HepG2 (cell line): ENCODE results near the gene SYNE2. TPM values are rescaled to one million over a fixed set of nuclear protein-coding genes. Genes with fewer than 3 reads are reported as not detected.

Experiments
- ATAC-seq: fragments of 200-7000 bp; cut with Tn5 transposase; 3 replicates; pipeline ENCODE4 v1.9.1; 2020; ENCODE audit warnings: mild to moderate bottlenecking, moderate library complexity
- BruUV-seq: library from RNA; stranded (reverse); fragments of 400-500 nt; replicated peaks from 2 replicates; lab custom pipeline; 2021; lab: Mats Ljungman, UMichigan
- CTCF ChIA-PET: fragments of 300-600 bp; formaldehyde crosslinking; extraction: SDS; loops from one replicate; lab custom pipeline; 2021; ENCODE audit warnings: low total read pairs, inconsistent platforms, low intra/inter-chr PET ratio; lab: Yijun Ruan, JAX
- POLR2A ChIA-PET: fragments of 350-600 bp; sonication (Branson Sonifier 250); formaldehyde crosslinking; loops from one replicate; lab custom pipeline; 2020; ENCODE audit warnings: antibody characterized with exemption, inconsistent platforms; lab: Yijun Ruan, JAX
- DNase-seq: peaks from one replicate; pipeline ENCODE4 v3.0.0-alpha.2; 2015; ENCODE audit warnings: low spot score
- FAIRE-seq: peaks from 3 replicates; lab custom pipeline; 2011; peaks lifted over from hg19 to GRCh38; lab: Jason Lieb, UNC
- H2AFZ ChIP-seq: one replicate; pipeline ENCODE4 v1.6.1; 2011; ENCODE audit warnings: low read length, inconsistent platforms
- H3K27ac ChIP-seq: fragments of 300-600 bp; 3 replicates; pipeline ENCODE4 v1.8.0; 2011; ENCODE audit warnings: mixed run types, mild to moderate bottlenecking, mixed read lengths, low read length, inconsistent platforms; ENCODE audit not compliant: insufficient read depth; ENCODE audit errors: extremely low read length
- H3K27me3 ChIP-seq, 2 experiments: fragments of 200-600 bp in 1 of 2; 2 replicates in 1 of 2; 3 replicates in 1 of 2; pipeline versions ENCODE4 v1.6.0 to v1.8.0; 2011; ENCODE audit warnings: low read length in 2 of 2, mild to moderate bottlenecking in 2 of 2, moderate library complexity in 2 of 2, inconsistent platforms in 1 of 2; ENCODE audit not compliant: insufficient read depth in 2 of 2, control insufficient read depth in 1 of 2
- H3K36me3 ChIP-seq, 2 experiments: fragments of 200-600 bp in 1 of 2; replicated peaks in 1 of 2; 2 replicates in 1 of 2; 3 replicates in 1 of 2; pipeline versions ENCODE4 v1.5.1 to v1.8.0; 2011; ENCODE audit warnings: low read length in 2 of 2, inconsistent platforms in 1 of 2; ENCODE audit not compliant: insufficient read depth in 2 of 2, control insufficient read depth in 1 of 2
- H3K4me1 ChIP-seq: 2 replicates; pipeline ENCODE4 v1.5.1; 2012; ENCODE audit warnings: low read length, inconsistent platforms; ENCODE audit not compliant: insufficient read depth
- H3K4me2 ChIP-seq: 2 replicates; pipeline ENCODE4 v1.6.0; 2011; ENCODE audit warnings: low read depth, low read length, inconsistent platforms
- H3K4me3 ChIP-seq, 3 experiments: fragments of 200-600 bp in 1 of 3; sonication (generic), shearing (Covaris generic) in 1 of 3; replicated peaks in 1 of 3; 2 replicates each; pipeline ENCODE4 v1.5.1; 2011 to 2016; ENCODE audit warnings: low read length in 3 of 3, inconsistent platforms in 2 of 3, low read depth in 2 of 3, mild to moderate bottlenecking in 2 of 3, control low read depth in 1 of 3, mixed read lengths in 1 of 3; ENCODE audit not compliant: insufficient read depth in 1 of 3
- H3K79me2 ChIP-seq: one replicate; pipeline ENCODE4 v1.6.1; 2011; ENCODE audit warnings: low read length, inconsistent platforms; ENCODE audit not compliant: insufficient read depth
- H3K9ac ChIP-seq: 2 replicates; pipeline ENCODE4 v1.6.0; 2011; ENCODE audit warnings: mild to moderate bottlenecking, low read depth, low read length, inconsistent platforms; ENCODE audit not compliant: insufficient read depth
- H3K9me3 ChIP-seq: 2 replicates; pipeline ENCODE4 v1.5.1; 2012; ENCODE audit warnings: mild to moderate bottlenecking, low read length
- H4K20me1 ChIP-seq: 2 replicates; pipeline ENCODE4 v1.6.0; 2011; ENCODE audit warnings: inconsistent platforms, mild to moderate bottlenecking, low read length, moderate library complexity; ENCODE audit not compliant: insufficient read depth
- ESRRA ChIP-seq: sonication (generic); formaldehyde crosslinking; IDR thresholded peaks from 2 replicates; pipeline ENCODE4 v1.5.1; 2020; ENCODE audit warnings: mild to moderate bottlenecking, low read depth, missing genetic modification reagents
- JDP2 ChIP-seq: sonication (generic); formaldehyde crosslinking; IDR thresholded peaks from 2 replicates; pipeline ENCODE4 v1.8.1; 2022; ENCODE audit warnings: missing genetic modification reagents, borderline replicate concordance
- PAX8 ChIP-seq: sonication (generic); formaldehyde crosslinking; IDR thresholded peaks from 2 replicates; pipeline ENCODE4 v1.8.0; 2022; ENCODE audit warnings: mild to moderate bottlenecking, missing genetic modification reagents, borderline replicate concordance
- REPIN1 ChIP-seq: sonication (generic); formaldehyde crosslinking; IDR thresholded peaks from 2 replicates; pipeline ENCODE4 v1.8.0; 2022; ENCODE audit warnings: missing genetic modification reagents, low read depth, mild to moderate bottlenecking, borderline replicate concordance
- STAT5B ChIP-seq: sonication (generic); formaldehyde crosslinking; IDR thresholded peaks from 2 replicates; pipeline ENCODE4 v1.4.0; 2020; ENCODE audit warnings: missing genetic modification reagents
- ZBTB46 ChIP-seq: sonication (generic); formaldehyde crosslinking; IDR thresholded peaks from 2 replicates; pipeline ENCODE4 v1.4.0; 2020; ENCODE audit warnings: mild to moderate bottlenecking, missing genetic modification reagents, borderline replicate concordance
- ZNF230 ChIP-seq: sonication (generic); formaldehyde crosslinking; IDR thresholded peaks from 2 replicates; pipeline ENCODE4 v1.4.0; 2020; ENCODE audit warnings: mild to moderate bottlenecking, missing genetic modification reagents
- ZNF281 ChIP-seq: sonication (generic); formaldehyde crosslinking; IDR thresholded peaks from 2 replicates; pipeline ENCODE4 v1.4.0; 2020; ENCODE audit warnings: missing genetic modification reagents, borderline replicate concordance
- ZNF513 ChIP-seq: sonication (generic); formaldehyde crosslinking; conservative IDR thresholded peaks from 2 replicates; pipeline ENCODE4 v1.5.0; 2020; ENCODE audit warnings: missing genetic modification reagents
- ZNF558 ChIP-seq: sonication (generic); formaldehyde crosslinking; IDR thresholded peaks from 2 replicates; pipeline ENCODE4 v1.9.0; 2022; ENCODE audit warnings: mild to moderate bottlenecking, missing genetic modification reagents, borderline replicate concordance
- ZNF563 ChIP-seq: sonication (generic); formaldehyde crosslinking; IDR thresholded peaks from 2 replicates; pipeline ENCODE4 v1.8.0; 2022; ENCODE audit warnings: mild to moderate bottlenecking, moderate library complexity, missing genetic modification reagents
- ZNF570 ChIP-seq: sonication (generic); formaldehyde crosslinking; IDR thresholded peaks from 2 replicates; pipeline ENCODE4 v1.4.0; 2020; ENCODE audit warnings: mild to moderate bottlenecking, missing genetic modification reagents, borderline replicate concordance
- ZNF639 ChIP-seq: conservative IDR thresholded peaks from 2 replicates; pipeline ENCODE4 v1.6.1; 2018; ENCODE audit warnings: missing genetic modification reagents
- WGBS: methylation state at CpG from one replicate; pipeline ENCODE4 v1.1.6; 2017; ENCODE audit warnings: low lambda C conversion rate; 5-methylcytosine and 5-hydroxymethylcytosine counted together
- in situ Hi-C: cut with HindIII; loops from 2 replicates; pipeline ENCODE4 v1.10.0; 2017; ENCODE audit warnings: low pct_unique_long_range_greater_than_20kb; ENCODE audit not compliant: extremely low pct_ligation_motif_present
- intact Hi-C: fragments of 100-400 bp; cut with micrococcal nuclease; formaldehyde crosslinking; loops from one replicate; pipeline ENCODE4 v1.10.0; 2022; ENCODE audit not compliant: unreplicated experiment
- polyA plus RNA-seq, 8 experiments: library from polyadenylated mRNA; depleted of rRNA in 3 of 8; stranded (reverse) in 7 of 8; unstranded in 1 of 8; fragments of >200 nt; fragmentation: Illumina TruSeq in 4 of 8; extraction: Trizol in 4 of 8; gene quantifications; 2 replicates each; pipeline versions ENCODE4 v1.2.1 to v1.2.3, GENCODE V29; 2011 to 2016; ENCODE audit warnings: low read depth in 4 of 8, missing spikeins in 1 of 8, mixed read lengths in 1 of 8; ENCODE audit not compliant: insufficient read depth in 1 of 8
- total RNA-seq, 5 experiments: library from RNA; depleted of rRNA; stranded (reverse); fragments of >200 nt; fragmentation: Illumina TruSeq; extraction: Trizol; gene quantifications; 2 replicates each; pipeline ENCODE4 v1.2.3, GENCODE V29; 2016; ENCODE audit warnings: low read depth in 1 of 5

Gene SYNE2
- total and polyA plus RNA-seq, 2 of the 13 experiments (the other 11 are each of a cell fraction or from before 2014, with no cell fraction given): 6.2 to 13.3 TPM

DNA sequence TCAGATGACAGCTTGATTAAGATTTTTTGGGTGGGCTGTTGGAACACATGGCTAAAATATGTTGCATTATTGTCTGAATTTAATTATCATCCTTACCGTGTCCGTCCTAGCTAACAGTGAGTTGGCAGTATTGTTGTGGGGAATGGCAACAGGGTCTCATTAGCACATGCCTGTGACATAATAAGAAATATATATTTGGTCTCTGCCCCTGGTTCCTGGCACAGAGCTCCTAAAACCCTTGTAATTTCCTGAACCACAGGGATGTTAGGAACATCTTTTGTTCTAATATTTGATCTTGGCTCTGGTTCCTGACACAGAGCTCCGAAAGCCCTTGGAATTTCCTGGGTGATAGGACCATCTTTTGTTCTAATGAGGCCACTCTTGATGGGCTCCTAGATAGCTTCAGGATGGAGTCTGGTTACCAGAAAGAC lies 76.0 kb downstream of the SYNE2 start (continued):
- TF ChIP-seq ZBTB46 (CRISPR knock-in tag) (no peak), STAT5B (CRISPR knock-in tag) (no peak), ZNF570 (CRISPR knock-in tag) (no peak), ZNF558 (no peak)

DNA sequence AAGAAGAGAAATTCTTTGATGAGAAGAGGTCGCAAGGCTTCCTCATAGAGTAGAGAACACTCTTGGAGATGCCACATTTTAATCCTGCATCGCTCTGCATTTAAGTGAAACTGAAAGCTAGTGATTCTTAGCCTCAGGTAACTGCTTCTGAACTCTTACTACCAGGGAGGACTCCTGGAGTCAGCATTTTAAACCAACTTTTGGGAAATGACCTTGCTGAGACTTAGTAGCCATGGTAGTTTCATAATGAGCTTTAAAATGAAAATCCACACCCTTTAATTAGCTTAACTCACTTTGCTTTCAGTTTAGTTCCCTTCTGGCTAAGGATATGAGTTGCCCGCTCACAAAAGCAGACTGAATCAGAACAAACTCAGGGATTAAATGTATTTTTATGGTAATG lies 80.3 kb downstream of the SYNE2 start:
- CTCF ChIA-PET: no interaction called here
- no peak overlapping the region for H3K27ac ChIP-seq
- WGBS: 97% methylated on average over 3 of the region's 3 CpGs
- no peak for TF ChIP-seq REPIN1 (CRISPR knock-in tag)
- no peak for TF ChIP-seq ZNF230 (CRISPR knock-in tag)
- no peak for TF ChIP-seq ESRRA
- no peak for TF ChIP-seq ZNF563
- no peak for TF ChIP-seq ZNF639 (CRISPR knock-in tag)
- no peak for TF ChIP-seq JDP2 (CRISPR knock-in tag)
- TF ChIP-seq ZNF513 (CRISPR knock-in tag): no peak
- TF ChIP-seq PAX8 (CRISPR knock-in tag): no peak
- no peak for TF ChIP-seq ZNF281

More for the DNA sequence above, 80.3 kb downstream of the SYNE2 start:
- H3K4me3 ChIP-seq: no peak overlapping the region
- no peaks in the 10 kb centered on the region for H3K4me1 ChIP-seq
- in situ Hi-C loops: no loop called here
- POLR2A ChIA-PET: no interaction called here
- DNase-seq (no peak), ATAC-seq (no peak), FAIRE-seq (no peak)
- H3K36me3 ChIP-seq: no peaks in the 10 kb centered on the region
- no peak overlapping the region for H2AFZ ChIP-seq
- no peaks in the 10 kb centered on the region for H3K27me3 ChIP-seq
- no peak overlapping the region for H3K9ac ChIP-seq
- H3K9me3 ChIP-seq: no peaks in the 10 kb centered on the region
- no peaks in the 10 kb centered on the region for H3K79me2 ChIP-seq
- H4K20me1 ChIP-seq: no peaks in the 10 kb centered on the region
- H3K4me2 ChIP-seq: no peak overlapping the region
- BruUV-seq: no TSS peak
- intact Hi-C loops: no loop called here
